HAP-1 (cell line): ENCODE results near the gene JARID2.

Source experiments
- DNase-seq, 2 experiments: peaks; one replicate each; pipeline ENCODE4 v3.0.0-alpha.2; 2016 to 2020; ENCODE audit warnings: low spot score in 2 of 2
- H3K27me3 ChIP-seq: fragments of 250-450 bp; sonication (Bioruptor Pico); 2 replicates; pipeline ENCODE4 v1.5.1; 2020; ENCODE audit warnings: low read depth, mild to moderate bottlenecking, moderate library complexity
- H3K36me3 ChIP-seq: fragments of 250-450 bp; sonication (Bioruptor Pico); replicated peaks from 2 replicates; pipeline ENCODE4 v1.5.1; 2020; ENCODE audit warnings: mild to moderate bottlenecking
- H3K4me1 ChIP-seq: fragments of 250-450 bp; sonication (Bioruptor Pico); 2 replicates; pipeline ENCODE4 v1.5.1; 2020; ENCODE audit warnings: mild to moderate bottlenecking
- H3K4me3 ChIP-seq: fragments of 250-450 bp; sonication (Bioruptor Pico); 2 replicates; pipeline ENCODE4 v1.5.1; 2020; ENCODE audit warnings: mild to moderate bottlenecking, moderate library complexity
- H3K9me3 ChIP-seq: fragments of 250-450 bp; sonication (Bioruptor Pico); 2 replicates; pipeline ENCODE4 v1.5.1; 2020; ENCODE audit warnings: mild to moderate bottlenecking, moderate library complexity
- in situ Hi-C: fragments of 300-500 bp; cut with MboI; formaldehyde crosslinking; loops from 3 replicates; pipeline ENCODE4 v1.14.3; 2020; ENCODE audit warnings: low sequenced_read_pairs, inconsistent platforms, mixed read lengths

JARID2 gene

GRCh38 chr6:15340775-15341174 lies 94.9 kb downstream of the JARID2 start:
- peaks cover 8% of the 10 kb centered on the region for H3K4me1 ChIP-seq
- no peaks in the 10 kb centered on the region for H3K9me3 ChIP-seq
- no peak overlapping the region for H3K4me3 ChIP-seq
- H3K36me3 ChIP-seq, result no peaks in the 10 kb centered on the region
- in situ Hi-C loops, result no loop called here
- DNase-seq, result no peak
- no peaks in the 10 kb centered on the region for H3K27me3 ChIP-seq

GRCh38 chr6:15341311-15342001 lies 95.6 kb downstream of the JARID2 start:
- no peak overlapping the region for H3K4me3 ChIP-seq
- H3K27me3 ChIP-seq, result no peaks in the 10 kb centered on the region
- DNase-seq, result no peak
- in situ Hi-C loops, result no loop called here
- H3K36me3 ChIP-seq, result no peaks in the 10 kb centered on the region
- H3K9me3 ChIP-seq, result no peaks in the 10 kb centered on the region
- H3K4me1 ChIP-seq, result peaks cover 8% of the 10 kb centered on the region

- Histone ChIP-seq H3K27me3 (no peaks in the 10 kb centered on the region), H3K4me3 (no peak overlapping the region), H3K36me3 (no peaks in the 10 kb centered on the region), H3K4me1 (peaks cover 8% of the 10 kb centered on the region), H3K9me3 (no peaks in the 10 kb centered on the region)
- DNase-seq, result peak in 1 of 2 experiments; percentile 18
- in situ Hi-C loops, result no loop called here
Measured at GRCh38 chr6:15342114-15342513, 96.2 kb downstream of the JARID2 start.

- in situ Hi-C loops, result no loop called here
- Histone ChIP-seq H3K36me3 (no peaks in the 10 kb centered on the region), H3K4me1 (peaks cover 8% of the 10 kb centered on the region), H3K27me3 (no peaks in the 10 kb centered on the region), H3K4me3 (no peak overlapping the region), H3K9me3 (no peaks in the 10 kb centered on the region)
- no peak for DNase-seq
Measured at GRCh38 chr6:15343490-15344191, 97.8 kb downstream of the JARID2 start.

- Histone ChIP-seq H3K36me3 (no peaks in the 10 kb centered on the region), H3K9me3 (no peaks in the 10 kb centered on the region), H3K4me3 (no peak overlapping the region), H3K27me3 (no peaks in the 10 kb centered on the region), H3K4me1 (peaks cover 8% of the 10 kb centered on the region)
- in situ Hi-C loops, result no loop called here
- DNase-seq, result no peak
Measured at GRCh38 chr6:15344192-15344519, 98.3 kb downstream of the JARID2 start.

- no peaks in the 10 kb centered on the region for H3K36me3 ChIP-seq
- in situ Hi-C loops, result no loop called here
- H3K4me1 ChIP-seq, result peaks cover 8% of the 10 kb centered on the region
- H3K4me3 ChIP-seq, result no peak overlapping the region
- no peaks in the 10 kb centered on the region for H3K9me3 ChIP-seq
- H3K27me3 ChIP-seq, result no peaks in the 10 kb centered on the region
- DNase-seq, result no peak
Measured at GRCh38 chr6:15344831-15345230, 99.0 kb downstream of the JARID2 start.

GRCh38 chr6:15346315-15346714 lies 100.4 kb downstream of the JARID2 start:
- in situ Hi-C loops, result no loop called here
- Histone ChIP-seq H3K9me3 (no peaks in the 10 kb centered on the region), H3K4me3 (no peak overlapping the region), H3K36me3 (no peaks in the 10 kb centered on the region), H3K4me1 (peaks cover 8% of the 10 kb centered on the region), H3K27me3 (no peaks in the 10 kb centered on the region)
- DNase-seq, result no peak

- no peaks in the 10 kb centered on the region for H3K36me3 ChIP-seq
- no peaks in the 10 kb centered on the region for H3K27me3 ChIP-seq
- no peaks in the 10 kb centered on the region for H3K4me1 ChIP-seq
- no peak overlapping the region for H3K4me3 ChIP-seq
- in situ Hi-C loops, result no loop called here
- no peak for DNase-seq
- no peaks in the 10 kb centered on the region for H3K9me3 ChIP-seq
Measured at GRCh38 chr6:15348528-15348927, 102.7 kb downstream of the JARID2 start.

GRCh38 chr6:15349379-15349778 lies 103.5 kb downstream of the JARID2 start:
- H3K4me1 ChIP-seq, result no peaks in the 10 kb centered on the region
- in situ Hi-C loops, result no loop called here
- H3K4me3 ChIP-seq, result no peak overlapping the region
- no peaks in the 10 kb centered on the region for H3K36me3 ChIP-seq
- no peak for DNase-seq
- H3K27me3 ChIP-seq, result no peaks in the 10 kb centered on the region
- no peaks in the 10 kb centered on the region for H3K9me3 ChIP-seq

GRCh38 chr6:15350386-15351083 lies 104.7 kb downstream of the JARID2 start:
- H3K4me1 ChIP-seq, result no peaks in the 10 kb centered on the region
- in situ Hi-C loops, result no loop called here
- DNase-seq, result no peak

GRCh38 chr6:15351631-15352030 lies 105.8 kb downstream of the JARID2 start:
- H3K36me3 ChIP-seq, result no peaks in the 10 kb centered on the region
- in situ Hi-C loops, result no loop called here
- no peak overlapping the region for H3K4me3 ChIP-seq
- H3K9me3 ChIP-seq, result no peaks in the 10 kb centered on the region
- no peak for DNase-seq
- H3K4me1 ChIP-seq, result no peaks in the 10 kb centered on the region
- no peaks in the 10 kb centered on the region for H3K27me3 ChIP-seq

More at GRCh38 chr6:15350386-15351083, 104.7 kb downstream of the JARID2 start:
- Histone ChIP-seq H3K36me3 (no peaks in the 10 kb centered on the region), H3K27me3 (no peaks in the 10 kb centered on the region), H3K9me3 (no peaks in the 10 kb centered on the region), H3K4me3 (no peak overlapping the region)

GRCh38 chr6:15352220-15352619 lies 106.4 kb downstream of the JARID2 start:
- Histone ChIP-seq H3K9me3 (no peaks in the 10 kb centered on the region), H3K4me3 (no peak overlapping the region), H3K36me3 (no peaks in the 10 kb centered on the region), H3K4me1 (no peaks in the 10 kb centered on the region), H3K27me3 (no peaks in the 10 kb centered on the region)
- in situ Hi-C loops, result no loop called here
- no peak for DNase-seq

GRCh38 chr6:15352845-15353244 lies 107.0 kb downstream of the JARID2 start:
- in situ Hi-C loops, result no loop called here
- no peak for DNase-seq
- Histone ChIP-seq H3K27me3 (no peaks in the 10 kb centered on the region), H3K9me3 (no peaks in the 10 kb centered on the region), H3K4me1 (peaks cover 6% of the 10 kb centered on the region), H3K4me3 (no peak overlapping the region), H3K36me3 (no peaks in the 10 kb centered on the region)

- no peak for DNase-seq
- no peaks in the 10 kb centered on the region for H3K27me3 ChIP-seq
- in situ Hi-C loops, result no loop called here
- H3K9me3 ChIP-seq, result no peaks in the 10 kb centered on the region
- H3K4me1 ChIP-seq, result peaks cover 12% of the 10 kb centered on the region
- no peaks in the 10 kb centered on the region for H3K36me3 ChIP-seq
- no peak overlapping the region for H3K4me3 ChIP-seq
Measured at GRCh38 chr6:15355683-15356099, 109.8 kb downstream of the JARID2 start.
